RWPE2 (cell line): ENCODE data around the gene ABCC3.

Source experiments
- ATAC-seq: fragments of 200-7000 bp; cut with Tn5 transposase; 3 replicates; pipeline ENCODE4 v1.9.1; 2021; ENCODE audit warnings: low read depth
- DNase-seq: peaks from one replicate; pipeline ENCODE4 v3.0.0-alpha.2; 2020; ENCODE audit warnings: low spot score
- H3K27ac ChIP-seq: fragments of 450-650 bp; 2 replicates; pipeline ENCODE4 v1.5.1; 2017; ENCODE audit warnings: mild to moderate bottlenecking; ENCODE audit not compliant: poor library complexity, severe bottlenecking
- H3K27me3 ChIP-seq: fragments of 250-450 bp; sonication (Bioruptor Pico); 2 replicates; pipeline ENCODE4 v1.5.1; 2021; ENCODE audit warnings: mild to moderate bottlenecking, moderate library complexity; ENCODE audit not compliant: insufficient read depth, poor library complexity, severe bottlenecking
- H3K36me3 ChIP-seq: fragments of 250-450 bp; sonication (Bioruptor Pico); 2 replicates; pipeline ENCODE4 v1.5.1; 2020; ENCODE audit warnings: low read depth, mild to moderate bottlenecking, moderate library complexity
- H3K4me1 ChIP-seq: fragments of 250-450 bp; sonication (Bioruptor Pico); 2 replicates; pipeline ENCODE4 v1.5.1; 2021; ENCODE audit warnings: mild to moderate bottlenecking, moderate library complexity; ENCODE audit not compliant: insufficient read depth, poor library complexity, severe bottlenecking
- H3K4me3 ChIP-seq: fragments of 250-450 bp; sonication (Bioruptor Pico); 2 replicates; pipeline ENCODE4 v1.5.1; 2021; ENCODE audit warnings: mild to moderate bottlenecking, moderate library complexity; ENCODE audit not compliant: severe bottlenecking
- H3K9me3 ChIP-seq: fragments of 250-450 bp; sonication (Bioruptor Pico); 2 replicates; pipeline ENCODE4 v1.5.1; 2021; ENCODE audit warnings: mild to moderate bottlenecking, moderate library complexity; ENCODE audit not compliant: severe bottlenecking
- TF ChIP-seq, protein P1 (sequence below): fragments of 450-650 bp; IDR thresholded peaks from one replicate; pipeline ENCODE4 v1.5.1; 2017; ENCODE audit warnings: mild to moderate bottlenecking, moderate library complexity; ENCODE audit not compliant: poor library complexity, severe bottlenecking

Gene ABCC3

GRCh38 chr17:50660887-50661345 lies 26.2 kb downstream of the ABCC3 start:
- TF ChIP-seq, protein P1, sequence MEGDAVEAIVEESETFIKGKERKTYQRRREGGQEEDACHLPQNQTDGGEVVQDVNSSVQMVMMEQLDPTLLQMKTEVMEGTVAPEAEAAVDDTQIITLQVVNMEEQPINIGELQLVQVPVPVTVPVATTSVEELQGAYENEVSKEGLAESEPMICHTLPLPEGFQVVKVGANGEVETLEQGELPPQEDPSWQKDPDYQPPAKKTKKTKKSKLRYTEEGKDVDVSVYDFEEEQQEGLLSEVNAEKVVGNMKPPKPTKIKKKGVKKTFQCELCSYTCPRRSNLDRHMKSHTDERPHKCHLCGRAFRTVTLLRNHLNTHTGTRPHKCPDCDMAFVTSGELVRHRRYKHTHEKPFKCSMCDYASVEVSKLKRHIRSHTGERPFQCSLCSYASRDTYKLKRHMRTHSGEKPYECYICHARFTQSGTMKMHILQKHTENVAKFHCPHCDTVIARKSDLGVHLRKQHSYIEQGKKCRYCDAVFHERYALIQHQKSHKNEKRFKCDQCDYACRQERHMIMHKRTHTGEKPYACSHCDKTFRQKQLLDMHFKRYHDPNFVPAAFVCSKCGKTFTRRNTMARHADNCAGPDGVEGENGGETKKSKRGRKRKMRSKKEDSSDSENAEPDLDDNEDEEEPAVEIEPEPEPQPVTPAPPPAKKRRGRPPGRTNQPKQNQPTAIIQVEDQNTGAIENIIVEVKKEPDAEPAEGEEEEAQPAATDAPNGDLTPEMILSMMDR = no peak
- Histone ChIP-seq H3K9me3 (no peaks in the 10 kb centered on the region), H3K4me3 (no peak overlapping the region), H3K27ac (peak overlapping the region; percentile 88), H3K36me3 (peaks cover 10% of the 10 kb centered on the region; the same call in 1 of the 2 replicates), H3K27me3 (no peaks in the 10 kb centered on the region), H3K4me1 (peaks cover 27% of the 10 kb centered on the region)
- no peak for DNase-seq
- ATAC-seq = no peak

- Histone ChIP-seq H3K4me1 (peaks cover 27% of the 10 kb centered on the region), H3K27me3 (no peaks in the 10 kb centered on the region), H3K27ac (peak overlapping the region; percentile 88), H3K36me3 (peaks cover 8% of the 10 kb centered on the region; the same call in 1 of the 2 replicates), H3K4me3 (no peak overlapping the region), H3K9me3 (no peaks in the 10 kb centered on the region)
- ATAC-seq (no peak; the same call in 2 of the 3 replicates), DNase-seq (no peak)
- TF ChIP-seq, protein P1 = no peak
Observed at GRCh38 chr17:50661348-50661747, 26.7 kb downstream of the ABCC3 start.

GRCh38 chr17:50661795-50662391 lies 27.2 kb downstream of the ABCC3 start:
- Histone ChIP-seq H3K4me1 (peaks cover 27% of the 10 kb centered on the region), H3K9me3 (no peaks in the 10 kb centered on the region), H3K36me3 (peaks cover 5% of the 10 kb centered on the region; the same call in 1 of the 2 replicates), H3K27ac (peak overlapping the region; percentile 88), H3K4me3 (no peak overlapping the region), H3K27me3 (no peaks in the 10 kb centered on the region)
- ATAC-seq (peak; percentile 88), DNase-seq (peak; percentile 94)
- TF ChIP-seq, protein P1 = no peak

DNA sequence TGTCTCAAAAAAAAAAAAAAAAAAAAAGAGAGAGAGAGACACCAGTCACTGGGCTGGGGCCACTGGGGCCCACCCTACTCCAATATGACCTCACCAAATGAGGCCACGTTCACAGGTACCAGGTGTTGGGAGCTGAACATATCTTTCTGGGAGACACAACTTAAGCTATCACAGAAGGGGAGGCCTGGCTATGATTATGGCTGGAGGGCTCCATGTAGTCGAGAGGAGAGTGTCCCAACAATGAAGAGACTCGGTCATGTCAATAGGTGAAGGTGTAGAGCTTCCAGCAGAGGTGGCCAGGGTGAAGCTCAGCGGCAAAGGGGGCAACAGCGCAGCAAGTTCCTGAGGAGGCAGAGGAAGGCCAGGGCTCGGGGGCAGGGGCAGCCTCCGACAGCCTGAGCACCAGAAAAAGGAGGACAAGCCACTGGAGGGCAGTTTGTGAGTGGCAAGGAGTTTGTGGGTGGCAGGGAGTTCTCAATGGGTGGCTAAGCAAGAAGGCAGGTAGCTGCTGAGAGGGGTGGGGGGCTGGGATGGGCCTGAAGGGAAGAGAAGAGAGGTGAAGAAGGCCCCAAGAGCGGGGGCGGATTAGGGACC lies 28.0 kb downstream of the ABCC3 start:
- H3K36me3 ChIP-seq = peaks cover 5% of the 10 kb centered on the region; the same call in 1 of the 2 replicates
- DNase-seq = no peak
- H3K27me3 ChIP-seq = no peaks in the 10 kb centered on the region
- ATAC-seq = no peak
- H3K4me3 ChIP-seq = no peak overlapping the region
- peak overlapping the region; percentile 88 for H3K27ac ChIP-seq
- H3K4me1 ChIP-seq = peaks cover 28% of the 10 kb centered on the region
- TF ChIP-seq, protein P1 = no peak
- H3K9me3 ChIP-seq = no peaks in the 10 kb centered on the region

GRCh38 chr17:50663812-50664374 lies 29.2 kb downstream of the ABCC3 start:
- Histone ChIP-seq H3K9me3 (no peaks in the 10 kb centered on the region), H3K27ac (no peak overlapping the region), H3K4me3 (no peak overlapping the region), H3K27me3 (no peaks in the 10 kb centered on the region), H3K4me1 (peaks cover 39% of the 10 kb centered on the region), H3K36me3 (peaks cover 5% of the 10 kb centered on the region; the same call in 1 of the 2 replicates)
- TF ChIP-seq, protein P1 = no peak
- no peak for ATAC-seq
- DNase-seq = no peak
